ENCODE measurements around the gene TRIP13.

DNA sequence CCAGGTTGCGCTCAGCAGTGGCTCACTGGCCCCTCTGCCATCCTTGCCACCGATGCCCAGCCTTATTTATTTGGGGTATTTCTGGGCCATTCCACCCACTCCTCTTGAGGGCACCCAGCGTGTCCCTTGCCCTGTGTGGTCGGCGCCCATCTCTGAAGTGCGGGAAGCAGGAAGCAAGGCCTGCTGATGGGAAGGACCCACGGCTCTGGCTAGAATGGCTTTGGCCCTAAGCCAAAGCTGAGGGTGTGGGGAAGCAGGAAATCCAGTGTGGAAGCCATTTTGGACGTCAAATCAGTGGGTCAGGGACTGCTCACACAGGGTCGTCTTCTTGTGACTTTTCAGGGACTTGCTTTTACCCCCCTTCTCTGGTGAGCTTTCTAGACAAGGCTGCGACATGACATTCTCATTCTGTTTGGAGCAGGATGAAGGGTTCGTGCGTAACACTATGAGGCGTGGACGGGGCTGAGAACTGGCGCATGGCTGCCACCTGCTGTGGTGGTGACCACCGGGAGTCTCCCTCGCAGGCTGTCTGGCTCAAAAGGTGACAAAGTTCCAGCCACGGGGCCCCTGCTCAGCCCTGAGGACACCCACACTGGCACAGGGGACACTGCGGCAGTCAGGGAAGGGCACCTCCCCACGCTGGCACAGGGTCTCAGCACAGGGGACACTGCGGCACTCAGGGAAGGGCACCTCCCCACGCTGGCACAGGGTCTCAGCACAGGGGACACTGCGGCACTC, 65.2 kb downstream of the TRIP13 start:
- TF ChIP-seq, protein P1, sequence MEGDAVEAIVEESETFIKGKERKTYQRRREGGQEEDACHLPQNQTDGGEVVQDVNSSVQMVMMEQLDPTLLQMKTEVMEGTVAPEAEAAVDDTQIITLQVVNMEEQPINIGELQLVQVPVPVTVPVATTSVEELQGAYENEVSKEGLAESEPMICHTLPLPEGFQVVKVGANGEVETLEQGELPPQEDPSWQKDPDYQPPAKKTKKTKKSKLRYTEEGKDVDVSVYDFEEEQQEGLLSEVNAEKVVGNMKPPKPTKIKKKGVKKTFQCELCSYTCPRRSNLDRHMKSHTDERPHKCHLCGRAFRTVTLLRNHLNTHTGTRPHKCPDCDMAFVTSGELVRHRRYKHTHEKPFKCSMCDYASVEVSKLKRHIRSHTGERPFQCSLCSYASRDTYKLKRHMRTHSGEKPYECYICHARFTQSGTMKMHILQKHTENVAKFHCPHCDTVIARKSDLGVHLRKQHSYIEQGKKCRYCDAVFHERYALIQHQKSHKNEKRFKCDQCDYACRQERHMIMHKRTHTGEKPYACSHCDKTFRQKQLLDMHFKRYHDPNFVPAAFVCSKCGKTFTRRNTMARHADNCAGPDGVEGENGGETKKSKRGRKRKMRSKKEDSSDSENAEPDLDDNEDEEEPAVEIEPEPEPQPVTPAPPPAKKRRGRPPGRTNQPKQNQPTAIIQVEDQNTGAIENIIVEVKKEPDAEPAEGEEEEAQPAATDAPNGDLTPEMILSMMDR (tag by site-specific recombination; IDR thresholded peaks at IDR 0.05) = no peak
- TF ChIP-seq, protein P2, sequence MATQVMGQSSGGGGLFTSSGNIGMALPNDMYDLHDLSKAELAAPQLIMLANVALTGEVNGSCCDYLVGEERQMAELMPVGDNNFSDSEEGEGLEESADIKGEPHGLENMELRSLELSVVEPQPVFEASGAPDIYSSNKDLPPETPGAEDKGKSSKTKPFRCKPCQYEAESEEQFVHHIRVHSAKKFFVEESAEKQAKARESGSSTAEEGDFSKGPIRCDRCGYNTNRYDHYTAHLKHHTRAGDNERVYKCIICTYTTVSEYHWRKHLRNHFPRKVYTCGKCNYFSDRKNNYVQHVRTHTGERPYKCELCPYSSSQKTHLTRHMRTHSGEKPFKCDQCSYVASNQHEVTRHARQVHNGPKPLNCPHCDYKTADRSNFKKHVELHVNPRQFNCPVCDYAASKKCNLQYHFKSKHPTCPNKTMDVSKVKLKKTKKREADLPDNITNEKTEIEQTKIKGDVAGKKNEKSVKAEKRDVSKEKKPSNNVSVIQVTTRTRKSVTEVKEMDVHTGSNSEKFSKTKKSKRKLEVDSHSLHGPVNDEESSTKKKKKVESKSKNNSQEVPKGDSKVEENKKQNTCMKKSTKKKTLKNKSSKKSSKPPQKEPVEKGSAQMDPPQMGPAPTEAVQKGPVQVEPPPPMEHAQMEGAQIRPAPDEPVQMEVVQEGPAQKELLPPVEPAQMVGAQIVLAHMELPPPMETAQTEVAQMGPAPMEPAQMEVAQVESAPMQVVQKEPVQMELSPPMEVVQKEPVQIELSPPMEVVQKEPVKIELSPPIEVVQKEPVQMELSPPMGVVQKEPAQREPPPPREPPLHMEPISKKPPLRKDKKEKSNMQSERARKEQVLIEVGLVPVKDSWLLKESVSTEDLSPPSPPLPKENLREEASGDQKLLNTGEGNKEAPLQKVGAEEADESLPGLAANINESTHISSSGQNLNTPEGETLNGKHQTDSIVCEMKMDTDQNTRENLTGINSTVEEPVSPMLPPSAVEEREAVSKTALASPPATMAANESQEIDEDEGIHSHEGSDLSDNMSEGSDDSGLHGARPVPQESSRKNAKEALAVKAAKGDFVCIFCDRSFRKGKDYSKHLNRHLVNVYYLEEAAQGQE (tag by site-specific recombination; IDR thresholded peaks at IDR 0.05) = no peak
- no peak for TF ChIP-seq SP2 (tag by site-specific recombination; IDR thresholded peaks at IDR 0.05)

All from HEK293 (cell line).